Measurements from ENCODE around the gene FNDC3B.

The FNDC3B gene

DNA sequence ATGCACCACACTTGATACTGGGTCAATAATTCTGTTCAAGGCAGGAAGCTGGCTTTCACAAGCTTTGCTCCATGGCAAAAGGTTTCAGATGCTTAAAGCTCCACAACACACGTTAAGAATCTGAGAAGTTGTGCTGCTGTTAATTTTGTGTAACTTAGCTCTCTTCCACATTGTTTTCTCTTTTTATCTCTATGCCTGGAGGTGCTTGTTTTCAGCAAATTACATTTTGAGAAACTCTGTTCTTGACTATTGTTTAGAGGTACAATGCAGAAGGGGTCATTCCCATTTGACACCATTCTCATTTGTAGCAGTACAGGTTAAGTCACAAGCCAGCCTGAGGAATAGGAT lies 156.0 kb downstream of the FNDC3B start:
- Histone ChIP-seq H2AK5ac (ENCODE audit: low read depth, low read length) (no peak overlapping the region), H3K27ac (replicated peaks; ENCODE audit: low read length) (peak overlapping the region; percentile 41)

DNA sequence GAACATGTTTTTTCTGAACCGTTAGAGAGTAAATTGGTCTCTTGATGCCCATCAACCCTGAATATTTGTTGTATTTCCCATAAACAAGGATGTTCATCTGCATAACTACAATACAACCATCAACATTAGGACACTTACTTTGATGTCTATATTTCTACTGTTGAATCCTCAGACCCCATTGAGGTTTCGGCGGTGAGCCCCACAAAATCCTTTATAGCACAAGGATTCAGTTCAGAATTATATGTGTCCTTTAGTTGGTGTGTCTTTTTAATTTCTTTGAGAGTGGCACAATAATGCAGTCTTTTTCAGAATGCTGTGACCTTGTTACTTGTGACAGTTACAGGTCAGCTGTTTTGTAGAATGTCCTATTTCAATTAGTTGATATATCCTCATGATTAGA lies 158.0 kb downstream of the FNDC3B start:
- Histone ChIP-seq H3K4ac (ENCODE audit: low read length) (no peak overlapping the region), H3K23ac (ENCODE audit: low read depth, low read length, poor library complexity) (no peak overlapping the region), H3K4me1 (ENCODE audit: control insufficient read depth in 2 of 2, insufficient read depth in 1 of 2, low read depth in 1 of 2, low read length in 2 of 2) (peaks cover 4 to 36% of the 10 kb centered on the region in 2 donors), H2BK15ac (ENCODE audit: low read length) (no peak overlapping the region), H4K91ac (ENCODE audit: low read depth, low read length, poor library complexity) (no peak overlapping the region), H2AFZ (ENCODE audit: low read length) (no peak overlapping the region), H3K27me3 (ENCODE audit: control insufficient read depth in 3 of 3, insufficient read depth in 3 of 3, low read depth in 1 of 3, low read length in 3 of 3) (no peaks in the 10 kb centered on the region), H2BK12ac (ENCODE audit: low read length) (no peak overlapping the region), H3K14ac (ENCODE audit: low read length) (no peak overlapping the region), H2AK5ac (ENCODE audit: low read depth, low read length) (no peak overlapping the region), H3K4me2 (ENCODE audit: insufficient read depth, low read length, poor library complexity, severe bottlenecking) (no peak overlapping the region), H3K9ac (ENCODE audit: low read depth, low read length, poor library complexity) (no peak overlapping the region), H4K8ac (ENCODE audit: low read depth, low read length) (no peak overlapping the region), H3K36me3 (replicated peaks in 1 of 2; ENCODE audit: control insufficient read depth in 2 of 2, insufficient read depth in 2 of 2, low read length in 2 of 2) (peaks cover 0 to 3% of the 10 kb centered on the region in 2 donors), H3K27ac (replicated peaks; ENCODE audit: low read length) (no peak overlapping the region), H3K18ac (ENCODE audit: low read length) (no peak overlapping the region), H3K4me3 (ENCODE audit: low read length in 2 of 2) (no peak overlapping the region), H3K79me1 (ENCODE audit: low read depth, low read length) (no peaks in the 10 kb centered on the region), H3K9me3 (replicated peaks in 1 of 2; ENCODE audit: control insufficient read depth in 2 of 2, insufficient read depth in 1 of 2, low read depth in 1 of 2, low read length in 2 of 2) (no peaks in the 10 kb centered on the region), H2BK120ac (ENCODE audit: low read depth, low read length) (no peak overlapping the region), H2BK5ac (ENCODE audit: low read length) (no peak overlapping the region)
- WGBS, 2 donors (ENCODE audit: extremely low coverage in 2 of 2, insufficient read length in 2 of 2, insufficient replicate concordance in 1 of 2) = no CpG with 5 or more reads among the region's 3 CpGs
- DNase-seq (ENCODE audit: low spot score) = no peak

More for the DNA sequence above, 156.0 kb downstream of the FNDC3B start:
- Histone ChIP-seq H3K4me1 (ENCODE audit: control insufficient read depth in 2 of 2, insufficient read depth in 1 of 2, low read depth in 1 of 2, low read length in 2 of 2) (peaks cover 4 to 27% of the 10 kb centered on the region in 2 donors), H3K4me3 (ENCODE audit: low read length in 2 of 2) (no peak overlapping the region), H3K27me3 (ENCODE audit: control insufficient read depth in 3 of 3, insufficient read depth in 3 of 3, low read depth in 1 of 3, low read length in 3 of 3) (no peaks in the 10 kb centered on the region), H3K4me2 (ENCODE audit: insufficient read depth, low read length, poor library complexity, severe bottlenecking) (no peak overlapping the region), H3K18ac (ENCODE audit: low read length) (no peak overlapping the region), H2AFZ (ENCODE audit: low read length) (no peak overlapping the region), H3K9me3 (replicated peaks in 1 of 2; ENCODE audit: control insufficient read depth in 2 of 2, insufficient read depth in 1 of 2, low read depth in 1 of 2, low read length in 2 of 2) (no peaks in the 10 kb centered on the region), H3K4ac (ENCODE audit: low read length) (no peak overlapping the region), H3K9ac (ENCODE audit: low read depth, low read length, poor library complexity) (no peak overlapping the region), H3K14ac (ENCODE audit: low read length) (no peak overlapping the region), H2BK120ac (ENCODE audit: low read depth, low read length) (no peak overlapping the region), H2BK5ac (ENCODE audit: low read length) (no peak overlapping the region), H3K79me1 (ENCODE audit: low read depth, low read length) (no peaks in the 10 kb centered on the region), H2BK15ac (ENCODE audit: low read length) (no peak overlapping the region), H4K91ac (ENCODE audit: low read depth, low read length, poor library complexity) (no peak overlapping the region), H3K23ac (ENCODE audit: low read depth, low read length, poor library complexity) (no peak overlapping the region), H3K36me3 (replicated peaks in 1 of 2; ENCODE audit: control insufficient read depth in 2 of 2, insufficient read depth in 2 of 2, low read length in 2 of 2) (peaks cover 0 to 5% of the 10 kb centered on the region in 2 donors), H4K8ac (ENCODE audit: low read depth, low read length) (no peak overlapping the region), H2BK12ac (ENCODE audit: low read length) (no peak overlapping the region)
- no peak for DNase-seq (ENCODE audit: low spot score)
- WGBS, 2 donors (ENCODE audit: extremely low coverage in 2 of 2, insufficient read length in 2 of 2, insufficient replicate concordance in 1 of 2) = no CpG with 5 or more reads among the region's 1 CpG

DNA sequence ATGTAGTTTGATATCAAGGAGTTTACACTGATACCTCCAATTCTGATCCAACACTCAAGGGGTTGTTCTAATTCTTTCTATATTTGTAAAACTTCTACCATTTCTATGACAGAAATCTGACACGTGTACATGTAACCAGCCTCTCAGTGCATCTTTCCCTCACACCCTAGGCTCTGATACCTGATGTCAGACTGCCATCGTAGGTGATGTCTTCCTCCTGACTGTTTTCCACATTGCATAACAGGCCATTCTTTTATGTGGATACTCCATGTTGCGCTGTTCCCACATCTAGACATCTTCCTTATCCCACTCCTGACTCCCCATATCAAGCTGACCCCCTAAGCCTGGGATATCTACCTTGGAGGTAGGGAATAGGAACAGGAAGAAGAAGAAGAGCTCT lies 159.1 kb downstream of the FNDC3B start:
- Histone ChIP-seq H2BK5ac (ENCODE audit: low read length) (no peak overlapping the region), H3K4me3 (ENCODE audit: low read length in 2 of 2) (no peak overlapping the region), H3K4ac (ENCODE audit: low read length) (no peak overlapping the region), H3K9me3 (replicated peaks in 1 of 2; ENCODE audit: control insufficient read depth in 2 of 2, insufficient read depth in 1 of 2, low read depth in 1 of 2, low read length in 2 of 2) (no peaks in the 10 kb centered on the region), H3K18ac (ENCODE audit: low read length) (no peak overlapping the region), H2AK5ac (ENCODE audit: low read depth, low read length) (no peak overlapping the region), H2AFZ (ENCODE audit: low read length) (no peak overlapping the region), H3K27ac (replicated peaks; ENCODE audit: low read length) (no peak overlapping the region), H4K91ac (ENCODE audit: low read depth, low read length, poor library complexity) (no peak overlapping the region), H2BK15ac (ENCODE audit: low read length) (no peak overlapping the region), H3K4me1 (ENCODE audit: control insufficient read depth in 2 of 2, insufficient read depth in 1 of 2, low read depth in 1 of 2, low read length in 2 of 2) (peaks cover 6 to 43% of the 10 kb centered on the region in 2 donors), H3K79me1 (ENCODE audit: low read depth, low read length) (no peaks in the 10 kb centered on the region), H4K8ac (ENCODE audit: low read depth, low read length) (no peak overlapping the region), H2BK12ac (ENCODE audit: low read length) (no peak overlapping the region), H3K23ac (ENCODE audit: low read depth, low read length, poor library complexity) (no peak overlapping the region), H3K4me2 (ENCODE audit: insufficient read depth, low read length, poor library complexity, severe bottlenecking) (no peak overlapping the region), H3K27me3 (ENCODE audit: control insufficient read depth in 3 of 3, insufficient read depth in 3 of 3, low read depth in 1 of 3, low read length in 3 of 3) (no peaks in the 10 kb centered on the region), H3K14ac (ENCODE audit: low read length) (no peak overlapping the region), H3K36me3 (replicated peaks in 1 of 2; ENCODE audit: control insufficient read depth in 2 of 2, insufficient read depth in 2 of 2, low read length in 2 of 2) (peaks cover 0 to 3% of the 10 kb centered on the region in 2 donors), H2BK120ac (ENCODE audit: low read depth, low read length) (no peak overlapping the region), H3K9ac (ENCODE audit: low read depth, low read length, poor library complexity) (no peak overlapping the region)
- DNase-seq (ENCODE audit: low spot score) = no peak
- no CpG with 5 or more reads among the region's 3 CpGs for WGBS, 2 donors (ENCODE audit: extremely low coverage in 2 of 2, insufficient read length in 2 of 2, insufficient replicate concordance in 1 of 2)

DNA sequence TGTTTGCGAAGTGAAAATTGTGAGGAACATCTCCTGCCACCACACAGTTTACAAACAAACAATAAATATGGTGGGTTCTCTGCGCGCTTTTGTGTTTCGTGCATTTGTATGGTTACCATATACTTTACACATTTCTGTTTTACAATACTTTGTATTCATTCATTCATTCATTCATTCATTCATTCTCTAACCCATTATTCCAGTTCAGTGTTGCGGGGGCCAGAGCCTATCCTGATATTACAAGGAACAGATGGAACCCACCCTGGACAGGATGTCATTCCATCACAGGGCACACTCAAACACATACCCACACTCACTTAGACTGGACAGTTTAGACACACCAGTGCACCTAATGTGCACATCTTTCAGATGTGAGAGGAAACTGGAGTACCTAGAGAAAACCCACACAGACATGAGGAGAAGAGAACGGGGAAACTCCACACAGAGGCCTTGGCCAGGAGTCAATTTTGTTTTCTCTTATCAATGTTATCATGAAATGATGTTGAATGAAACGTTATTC lies 160.5 kb downstream of the FNDC3B start:
- no CpG with 5 or more reads among the region's 7 CpGs for WGBS, 2 donors (ENCODE audit: extremely low coverage in 2 of 2, insufficient read length in 2 of 2, insufficient replicate concordance in 1 of 2)
- H3K4me1 ChIP-seq (ENCODE audit: control insufficient read depth in 2 of 2, insufficient read depth in 1 of 2, low read depth in 1 of 2, low read length in 2 of 2) = peaks cover 14 to 50% of the 10 kb centered on the region in 2 donors
- no peak for DNase-seq (ENCODE audit: low spot score)

More for the DNA sequence above, 160.5 kb downstream of the FNDC3B start:
- Histone ChIP-seq H3K4me3 (ENCODE audit: low read length in 2 of 2) (no peak overlapping the region), H3K27me3 (ENCODE audit: control insufficient read depth in 3 of 3, insufficient read depth in 3 of 3, low read depth in 1 of 3, low read length in 3 of 3) (no peaks in the 10 kb centered on the region), H2BK5ac (ENCODE audit: low read length) (no peak overlapping the region), H3K4me2 (ENCODE audit: insufficient read depth, low read length, poor library complexity, severe bottlenecking) (no peak overlapping the region), H3K79me1 (ENCODE audit: low read depth, low read length) (no peaks in the 10 kb centered on the region), H3K9me3 (replicated peaks in 1 of 2; ENCODE audit: control insufficient read depth in 2 of 2, insufficient read depth in 1 of 2, low read depth in 1 of 2, low read length in 2 of 2) (no peaks in the 10 kb centered on the region), H3K23ac (ENCODE audit: low read depth, low read length, poor library complexity) (no peak overlapping the region), H2AFZ (ENCODE audit: low read length) (no peak overlapping the region), H3K4ac (ENCODE audit: low read length) (no peak overlapping the region), H3K18ac (ENCODE audit: low read length) (no peak overlapping the region), H3K36me3 (replicated peaks in 1 of 2; ENCODE audit: control insufficient read depth in 2 of 2, insufficient read depth in 2 of 2, low read length in 2 of 2) (peaks cover 0 to 3% of the 10 kb centered on the region in 2 donors), H2BK15ac (ENCODE audit: low read length) (no peak overlapping the region), H4K8ac (ENCODE audit: low read depth, low read length) (no peak overlapping the region), H3K27ac (replicated peaks; ENCODE audit: low read length) (no peak overlapping the region), H2BK120ac (ENCODE audit: low read depth, low read length) (no peak overlapping the region), H2BK12ac (ENCODE audit: low read length) (no peak overlapping the region), H3K9ac (ENCODE audit: low read depth, low read length, poor library complexity) (peak overlapping the region; percentile 17), H3K14ac (ENCODE audit: low read length) (no peak overlapping the region), H4K91ac (ENCODE audit: low read depth, low read length, poor library complexity) (no peak overlapping the region), H2AK5ac (ENCODE audit: low read depth, low read length) (no peak overlapping the region)
